OCI-LY1 (cell line): ENCODE measurements around the gene SECTM1.

Source experiments
- CTCF ChIP-seq: fragments of 200-600 bp; sonication (generic), shearing (Covaris generic); IDR thresholded peaks from 2 replicates; pipeline ENCODE4 v1.5.1; 2017; ENCODE audit warnings: mild to moderate bottlenecking, antibody characterized with exemption, low read length, moderate library complexity, mixed read lengths
- EZH2 ChIP-seq: fragments of 200-600 bp; sonication (generic), shearing (Covaris generic); IDR thresholded peaks from 2 replicates; pipeline ENCODE4 v1.8.0; 2017; ENCODE audit warnings: borderline replicate concordance, mixed run types, mild to moderate bottlenecking, antibody characterized with exemption, low read length, moderate library complexity, mixed read lengths

DNA sequence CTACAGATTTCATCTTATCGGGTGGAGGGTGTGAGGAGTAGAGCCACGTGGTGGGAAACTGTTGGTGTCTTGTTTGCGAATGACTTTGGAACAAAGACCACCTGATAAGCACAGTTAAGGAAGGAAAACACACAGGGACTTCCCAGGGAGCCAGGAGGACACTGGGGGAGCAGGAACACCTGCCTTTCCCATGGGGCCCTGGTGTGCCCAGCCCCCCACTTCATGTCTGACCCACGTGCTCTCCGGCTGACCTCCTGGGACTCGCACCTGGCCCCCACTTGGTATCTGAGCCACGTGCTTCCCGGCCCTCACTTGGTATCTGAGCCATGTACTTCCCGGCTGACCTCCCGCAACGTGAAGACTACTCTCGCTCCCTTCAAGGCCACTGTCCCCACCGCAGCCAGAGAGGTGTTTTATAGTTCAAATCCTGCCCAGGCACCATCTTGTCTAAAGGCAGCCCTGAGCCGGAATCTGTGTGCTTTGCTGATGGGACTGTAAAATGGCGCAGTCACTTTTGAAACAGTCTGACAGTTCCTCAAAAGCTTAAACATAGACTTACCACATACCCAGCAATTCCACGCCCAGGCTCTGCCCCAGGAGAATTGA, 54.7 kb downstream of the SECTM1 start:
- no peak for TF ChIP-seq CTCF
- no peak for TF ChIP-seq EZH2
